Measurements from ENCODE around the gene RAB6B.

DNA sequence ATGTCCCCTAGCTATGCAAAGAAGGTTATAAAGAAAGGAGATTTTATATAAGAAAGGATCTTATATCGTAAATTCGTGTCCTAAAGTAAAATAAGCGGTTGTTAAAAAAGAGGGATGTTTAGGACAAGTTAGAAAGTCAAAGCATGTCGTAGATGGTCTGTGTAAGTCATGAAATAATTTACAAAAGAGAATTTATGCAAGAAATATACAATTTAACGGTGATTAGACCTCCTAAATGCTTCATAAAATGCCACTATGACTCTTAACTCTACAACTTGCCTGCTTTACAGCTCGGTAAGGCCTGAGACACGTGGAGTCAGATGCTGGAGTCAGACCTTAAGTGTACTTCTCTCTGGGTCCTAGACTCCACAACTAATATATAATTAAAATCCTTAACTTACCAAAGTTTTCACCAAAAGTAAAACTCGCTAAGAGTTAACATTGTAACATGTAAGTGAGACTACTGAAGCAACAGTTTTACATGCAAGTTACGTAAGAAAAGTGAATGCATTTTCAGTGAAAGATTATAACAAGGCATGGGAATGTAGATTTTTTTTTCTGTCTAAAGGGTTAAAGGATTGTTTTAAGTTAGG, 103.4 kb downstream of the RAB6B start:
- TF ChIP-seq, protein P1, sequence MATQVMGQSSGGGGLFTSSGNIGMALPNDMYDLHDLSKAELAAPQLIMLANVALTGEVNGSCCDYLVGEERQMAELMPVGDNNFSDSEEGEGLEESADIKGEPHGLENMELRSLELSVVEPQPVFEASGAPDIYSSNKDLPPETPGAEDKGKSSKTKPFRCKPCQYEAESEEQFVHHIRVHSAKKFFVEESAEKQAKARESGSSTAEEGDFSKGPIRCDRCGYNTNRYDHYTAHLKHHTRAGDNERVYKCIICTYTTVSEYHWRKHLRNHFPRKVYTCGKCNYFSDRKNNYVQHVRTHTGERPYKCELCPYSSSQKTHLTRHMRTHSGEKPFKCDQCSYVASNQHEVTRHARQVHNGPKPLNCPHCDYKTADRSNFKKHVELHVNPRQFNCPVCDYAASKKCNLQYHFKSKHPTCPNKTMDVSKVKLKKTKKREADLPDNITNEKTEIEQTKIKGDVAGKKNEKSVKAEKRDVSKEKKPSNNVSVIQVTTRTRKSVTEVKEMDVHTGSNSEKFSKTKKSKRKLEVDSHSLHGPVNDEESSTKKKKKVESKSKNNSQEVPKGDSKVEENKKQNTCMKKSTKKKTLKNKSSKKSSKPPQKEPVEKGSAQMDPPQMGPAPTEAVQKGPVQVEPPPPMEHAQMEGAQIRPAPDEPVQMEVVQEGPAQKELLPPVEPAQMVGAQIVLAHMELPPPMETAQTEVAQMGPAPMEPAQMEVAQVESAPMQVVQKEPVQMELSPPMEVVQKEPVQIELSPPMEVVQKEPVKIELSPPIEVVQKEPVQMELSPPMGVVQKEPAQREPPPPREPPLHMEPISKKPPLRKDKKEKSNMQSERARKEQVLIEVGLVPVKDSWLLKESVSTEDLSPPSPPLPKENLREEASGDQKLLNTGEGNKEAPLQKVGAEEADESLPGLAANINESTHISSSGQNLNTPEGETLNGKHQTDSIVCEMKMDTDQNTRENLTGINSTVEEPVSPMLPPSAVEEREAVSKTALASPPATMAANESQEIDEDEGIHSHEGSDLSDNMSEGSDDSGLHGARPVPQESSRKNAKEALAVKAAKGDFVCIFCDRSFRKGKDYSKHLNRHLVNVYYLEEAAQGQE (tag by site-specific recombination; IDR thresholded peaks at IDR 0.05), result no peak
- TF ChIP-seq ZNF394 (tag by site-specific recombination; IDR thresholded peaks at IDR 0.05; ENCODE audit: borderline replicate concordance), result no peak
- TF ChIP-seq, protein P2, sequence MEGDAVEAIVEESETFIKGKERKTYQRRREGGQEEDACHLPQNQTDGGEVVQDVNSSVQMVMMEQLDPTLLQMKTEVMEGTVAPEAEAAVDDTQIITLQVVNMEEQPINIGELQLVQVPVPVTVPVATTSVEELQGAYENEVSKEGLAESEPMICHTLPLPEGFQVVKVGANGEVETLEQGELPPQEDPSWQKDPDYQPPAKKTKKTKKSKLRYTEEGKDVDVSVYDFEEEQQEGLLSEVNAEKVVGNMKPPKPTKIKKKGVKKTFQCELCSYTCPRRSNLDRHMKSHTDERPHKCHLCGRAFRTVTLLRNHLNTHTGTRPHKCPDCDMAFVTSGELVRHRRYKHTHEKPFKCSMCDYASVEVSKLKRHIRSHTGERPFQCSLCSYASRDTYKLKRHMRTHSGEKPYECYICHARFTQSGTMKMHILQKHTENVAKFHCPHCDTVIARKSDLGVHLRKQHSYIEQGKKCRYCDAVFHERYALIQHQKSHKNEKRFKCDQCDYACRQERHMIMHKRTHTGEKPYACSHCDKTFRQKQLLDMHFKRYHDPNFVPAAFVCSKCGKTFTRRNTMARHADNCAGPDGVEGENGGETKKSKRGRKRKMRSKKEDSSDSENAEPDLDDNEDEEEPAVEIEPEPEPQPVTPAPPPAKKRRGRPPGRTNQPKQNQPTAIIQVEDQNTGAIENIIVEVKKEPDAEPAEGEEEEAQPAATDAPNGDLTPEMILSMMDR (tag by site-specific recombination; IDR thresholded peaks at IDR 0.05), result no peak
- no peak for TF ChIP-seq KLF16 (tag by site-specific recombination; IDR thresholded peaks at IDR 0.05)
- no peak for TF ChIP-seq ZNF366 (tag by site-specific recombination; conservative IDR thresholded peaks at IDR 0.05)
- no peak for TF ChIP-seq HOXA7 (CRISPR knock-in tag; IDR thresholded peaks at IDR 0.05; ENCODE audit: borderline replicate concordance)

Measured in HEK293 (cell line).